Measurements from ENCODE around the gene ETS2.
A peak's percentile ranks its signal among the peaks of the same experiment; 100 is the strongest.
"Not testable (repeated sequence)": the region's sequence is repeated elsewhere in the genome, so short reads cannot be mapped to it uniquely, and the experiment has no call there.

Gene ETS2

GRCh38 chr21:38819051-38819718, 13.5 kb downstream of the ETS2 start:
- no peak for DNase-seq

DNA sequence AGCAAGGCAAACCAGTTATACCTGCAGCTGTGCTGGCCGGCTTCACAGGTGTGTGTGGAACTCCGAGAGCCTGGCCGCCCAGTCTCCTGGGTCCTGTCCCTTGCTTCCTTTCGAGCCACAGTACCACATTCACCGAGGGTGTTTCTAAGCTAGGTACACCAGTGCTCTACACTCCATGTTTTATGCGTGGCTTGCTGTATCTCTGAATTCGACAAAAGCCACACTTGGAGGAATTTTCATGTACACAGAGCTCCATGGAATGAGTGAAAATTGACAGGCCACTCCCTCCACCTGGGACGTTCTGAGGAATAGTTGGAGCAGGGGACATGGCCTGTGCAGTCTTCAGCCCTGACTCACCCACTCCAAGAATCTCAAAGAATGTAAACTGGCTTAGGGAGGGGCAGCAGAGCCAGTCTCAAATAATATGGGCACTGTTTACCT, 14.0 kb downstream of the ETS2 start:
- no peak for DNase-seq

- no peak for DNase-seq
Measured at GRCh38 chr21:38820471-38821239, 14.9 kb downstream of the ETS2 start.

DNA sequence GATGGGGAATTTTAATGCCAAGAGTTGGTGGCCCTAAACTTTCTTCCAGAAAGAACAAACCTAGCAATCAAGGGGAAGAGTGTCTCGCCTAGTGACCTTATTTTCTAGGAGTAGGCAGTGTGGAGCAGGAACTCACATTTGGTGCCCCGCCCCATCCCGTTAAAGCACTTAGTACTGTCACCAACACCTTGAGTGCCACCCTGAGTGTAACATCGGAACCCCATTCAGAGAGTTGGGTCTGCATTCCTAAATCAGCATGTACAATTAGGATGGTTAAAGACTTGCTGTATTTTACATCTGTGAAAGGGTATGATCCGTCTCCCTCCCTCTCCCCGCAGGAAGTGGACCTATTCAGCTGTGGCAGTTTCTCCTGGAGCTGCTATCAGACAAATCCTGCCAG, 15.5 kb downstream of the ETS2 start:
- DNase-seq = no peak

DNA sequence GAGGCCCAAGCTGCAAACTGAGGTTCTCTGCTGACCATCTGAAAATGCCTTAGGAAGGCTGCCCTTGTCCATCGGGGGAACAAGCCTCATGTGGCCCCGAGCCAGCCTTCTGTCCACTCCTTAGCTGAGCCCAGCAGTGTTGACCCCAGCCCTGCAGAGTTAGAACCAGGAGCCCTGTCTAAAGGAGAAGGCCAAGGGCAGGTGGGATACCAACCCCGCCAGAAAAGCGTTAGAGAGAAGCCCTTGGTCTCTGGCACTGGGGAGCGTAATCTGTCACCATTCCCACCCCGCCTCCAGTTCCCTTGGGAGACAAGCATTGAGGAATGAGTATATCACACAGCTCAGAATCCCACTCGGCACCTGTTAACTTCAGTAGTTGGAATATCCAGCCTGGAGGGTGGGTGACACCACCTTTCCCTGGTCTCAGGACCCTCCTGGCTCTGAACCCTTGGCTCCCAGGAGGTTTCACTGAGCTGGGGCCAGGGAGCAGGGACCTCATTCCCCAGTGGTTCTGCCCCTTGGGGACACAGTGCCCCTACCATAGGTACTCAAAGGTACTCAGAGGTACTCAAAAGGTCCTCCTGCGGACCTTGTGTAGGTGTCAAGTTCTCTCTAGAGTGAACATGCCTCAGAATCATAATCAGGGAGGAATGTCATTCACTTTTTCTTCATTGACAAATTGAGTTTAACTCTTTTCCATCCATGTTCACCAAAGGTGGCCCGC, 16.4 kb downstream of the ETS2 start:
- DNase-seq = no peak

DNA sequence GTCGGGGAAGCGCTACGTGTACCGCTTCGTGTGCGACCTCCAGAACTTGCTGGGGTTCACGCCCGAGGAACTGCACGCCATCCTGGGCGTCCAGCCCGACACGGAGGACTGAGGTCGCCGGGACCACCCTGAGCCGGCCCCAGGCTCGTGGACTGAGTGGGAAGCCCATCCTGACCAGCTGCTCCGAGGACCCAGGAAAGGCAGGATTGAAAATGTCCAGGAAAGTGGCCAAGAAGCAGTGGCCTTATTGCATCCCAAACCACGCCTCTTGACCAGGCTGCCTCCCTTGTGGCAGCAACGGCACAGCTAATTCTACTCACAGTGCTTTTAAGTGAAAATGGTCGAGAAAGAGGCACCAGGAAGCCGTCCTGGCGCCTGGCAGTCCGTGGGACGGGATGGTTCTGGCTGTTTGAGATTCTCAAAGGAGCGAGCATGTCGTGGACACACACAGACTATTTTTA, 17.1 kb downstream of the ETS2 start:
- no peak for DNase-seq

DNA sequence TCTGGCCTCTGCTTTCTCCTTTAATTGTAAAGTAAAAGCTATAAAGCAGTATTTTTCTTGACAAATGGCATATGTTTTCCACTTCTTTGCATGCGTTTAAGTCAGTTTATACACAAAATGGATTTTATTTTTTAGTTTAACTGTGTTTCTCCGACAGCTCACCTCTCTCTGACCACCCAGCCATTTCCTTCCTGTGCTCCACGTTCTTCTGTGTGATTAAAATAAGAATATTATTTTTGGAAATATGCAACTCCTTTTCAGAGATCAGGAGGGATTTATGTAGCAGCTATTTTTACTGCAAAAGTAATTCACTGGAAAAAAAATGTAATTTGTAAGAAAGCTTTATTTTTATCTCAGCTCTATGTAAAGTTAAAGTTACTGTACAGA, 18.0 kb downstream of the ETS2 start:
- no peak for DNase-seq

- no peak for DNase-seq
Measured at GRCh38 chr21:38824124-38824822, 18.5 kb downstream of the ETS2 start.

DNA sequence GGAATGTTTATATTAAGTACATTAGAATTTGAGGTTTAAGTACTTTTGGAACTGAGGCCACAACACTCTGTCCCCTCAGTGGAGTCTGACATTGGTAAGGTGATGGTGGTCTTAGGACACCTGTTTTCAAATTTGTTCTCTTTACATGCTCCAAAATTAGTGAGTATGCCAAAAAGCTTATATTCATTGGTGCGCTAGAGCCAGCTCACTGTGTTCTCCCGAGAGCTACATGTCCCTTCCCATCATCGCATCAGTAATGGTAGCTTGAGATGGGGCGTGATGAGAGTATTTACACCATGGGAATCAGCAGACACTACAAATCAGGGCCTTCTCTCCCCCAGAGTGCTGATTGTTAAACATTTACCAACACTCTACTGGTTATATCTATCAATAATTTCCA, 19.5 kb downstream of the ETS2 start:
- no peak for DNase-seq

- no peak for DNase-seq
Measured at GRCh38 chr21:38825921-38826320, 20.2 kb downstream of the ETS2 start.

- not testable (repeated sequence) for DNase-seq
Measured at GRCh38 chr21:38828111-38828510, 22.4 kb downstream of the ETS2 start.

DNA sequence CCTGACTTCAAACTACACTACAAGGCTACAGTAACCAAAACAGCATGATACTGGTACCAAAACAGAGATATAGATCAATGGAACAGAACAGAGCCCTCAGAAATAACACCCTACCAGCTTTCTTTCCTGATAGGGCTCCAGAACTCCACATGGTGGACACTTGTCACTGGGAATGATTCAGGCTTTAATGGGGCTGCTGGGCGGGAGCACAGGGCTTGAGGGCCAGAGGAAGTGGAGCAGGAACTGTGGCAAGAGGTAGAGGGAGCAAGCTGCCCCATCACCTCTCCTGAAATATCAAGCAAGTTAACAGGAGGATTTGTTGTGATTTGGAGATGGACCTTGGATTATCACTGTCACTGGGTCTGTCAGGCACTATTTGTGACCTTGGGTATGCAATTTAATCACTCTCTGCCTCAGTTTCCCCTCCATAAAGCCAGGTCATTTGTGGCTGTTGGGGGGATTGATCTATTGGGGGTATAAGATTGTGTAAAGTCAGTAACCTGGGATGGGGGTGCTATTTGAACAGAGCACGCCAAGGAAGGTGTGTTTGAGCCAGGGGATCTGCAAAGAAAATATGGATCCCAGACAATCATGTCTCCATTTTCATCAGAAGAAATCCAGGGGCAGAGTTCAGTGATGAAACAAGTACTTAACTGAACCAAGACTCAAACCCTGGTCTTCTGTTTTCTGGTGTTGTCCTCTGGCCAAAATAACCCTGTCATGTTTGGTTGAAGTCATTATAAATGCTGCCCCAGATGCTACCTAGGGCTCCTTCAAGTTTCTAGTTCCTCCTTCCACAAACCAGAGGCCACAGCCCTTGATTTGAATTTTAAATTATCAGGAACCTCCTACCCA, 25.2 kb downstream of the ETS2 start:
- DNase-seq = no peak

DNA sequence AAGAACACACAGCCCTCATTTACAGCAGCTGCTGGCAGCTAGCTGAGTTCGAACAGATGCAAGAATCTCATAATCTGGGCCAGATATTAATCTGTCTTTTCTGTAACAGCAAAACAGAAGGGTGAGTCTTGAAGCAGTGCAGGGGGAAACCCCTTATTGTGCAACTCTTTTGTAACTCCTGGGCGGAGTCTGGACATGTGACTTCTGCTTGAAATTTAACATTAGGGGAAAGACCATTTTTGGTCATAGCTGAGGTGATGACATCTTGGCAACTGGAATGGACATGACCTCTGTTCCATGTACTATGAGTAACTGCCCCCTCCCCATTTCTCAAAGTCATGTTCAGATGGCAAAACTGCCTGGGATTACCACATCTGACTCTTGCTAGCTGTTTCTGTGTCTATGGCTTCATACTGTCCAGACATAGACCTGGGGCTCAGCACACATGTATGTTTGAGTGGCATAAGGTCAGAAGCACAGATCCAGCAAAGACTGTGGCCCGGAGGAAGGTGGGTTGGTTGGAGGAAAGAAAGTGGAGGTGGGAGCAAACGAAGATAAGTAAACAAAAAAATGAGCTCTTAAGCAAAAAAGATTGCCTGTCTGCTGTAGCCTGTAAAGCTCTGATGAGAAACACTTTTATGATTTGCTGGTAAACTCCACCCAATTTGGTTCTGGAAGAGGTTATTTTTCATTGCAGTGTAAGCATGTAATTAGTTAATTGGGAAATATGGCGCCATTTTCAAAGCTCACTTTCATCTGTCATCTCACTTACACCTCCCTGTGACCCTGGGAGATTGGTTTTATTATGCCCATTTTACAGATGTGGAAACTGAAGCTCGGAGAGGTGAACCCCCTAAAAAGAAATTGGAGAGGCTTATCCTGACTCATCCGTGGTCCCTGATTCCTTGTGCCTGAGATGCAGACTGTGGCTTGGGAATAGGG, 26.1 kb downstream of the ETS2 start:
- peak; percentile 75 for DNase-seq

DNA sequence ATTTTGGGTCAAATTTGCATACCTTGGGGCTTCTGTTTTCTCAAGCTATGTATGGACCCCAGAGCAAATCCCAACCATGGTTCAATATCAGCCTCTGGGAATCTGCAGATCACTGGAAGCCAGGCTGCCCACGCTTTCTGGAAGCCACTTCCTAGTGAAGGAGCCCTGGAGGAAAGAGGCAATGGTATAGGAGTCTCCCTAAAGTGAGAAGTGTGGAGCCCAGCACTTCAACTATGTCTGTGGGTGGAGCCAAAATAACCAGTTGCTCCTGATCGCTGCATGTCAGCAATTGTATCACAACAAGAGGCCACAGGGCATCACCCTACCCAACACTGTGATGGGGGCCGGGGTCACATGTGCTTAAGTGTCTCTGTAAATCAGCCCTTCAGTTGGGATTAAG, 26.9 kb downstream of the ETS2 start:
- DNase-seq = no peak

GRCh38 chr21:38833117-38833516, 27.4 kb downstream of the ETS2 start:
- no peak for DNase-seq

DNA sequence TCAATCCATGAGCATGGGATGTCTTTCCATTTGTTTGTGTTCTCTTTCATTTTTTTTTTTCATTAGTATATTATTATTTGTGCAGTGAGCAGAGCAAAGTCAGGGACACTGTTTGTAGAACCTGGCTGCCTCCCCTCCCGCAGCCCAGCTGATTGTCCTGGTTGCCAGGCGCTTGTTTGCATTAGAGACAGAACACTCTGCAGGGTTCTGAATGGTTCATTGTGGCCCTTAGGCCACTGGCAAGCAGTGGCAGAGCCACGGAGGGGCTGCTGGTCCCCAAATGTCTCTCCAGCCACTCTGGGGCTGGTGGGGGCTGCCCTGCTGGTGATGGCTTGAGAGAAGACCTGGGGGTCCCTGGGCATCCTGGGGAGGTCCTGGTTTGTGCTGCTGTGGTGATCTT, 29.0 kb downstream of the ETS2 start:
- no peak for DNase-seq

DNA sequence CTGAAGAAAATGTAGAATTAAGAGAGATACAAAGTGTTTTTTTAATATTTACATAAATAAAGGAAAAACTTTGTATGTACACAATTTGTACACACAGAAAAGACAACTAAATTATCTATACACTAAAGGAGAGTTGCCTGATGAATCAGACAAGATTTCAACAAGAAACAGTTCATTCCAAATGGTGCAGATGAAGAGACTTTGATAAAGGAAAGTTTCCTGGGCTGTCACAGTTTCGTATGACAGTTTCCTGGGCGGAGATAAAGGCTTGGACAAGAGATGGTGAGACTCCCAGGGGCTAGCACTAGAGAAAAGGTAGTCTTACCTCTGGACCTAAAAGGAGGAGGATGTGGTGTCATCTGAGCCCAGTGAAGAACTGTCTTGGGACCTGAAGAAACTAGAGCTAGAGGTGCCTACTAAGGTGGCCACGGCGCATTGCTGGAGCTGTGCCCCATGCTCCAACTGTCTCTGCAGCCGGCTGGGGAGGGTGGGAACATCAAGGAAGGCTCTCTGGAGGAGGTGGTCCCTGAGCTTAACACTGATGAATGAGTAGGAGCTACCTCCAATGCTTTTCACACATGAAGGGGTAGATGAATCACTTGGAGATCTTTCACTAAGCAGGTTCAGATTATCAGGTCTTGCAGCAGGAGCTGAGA, 32.2 kb downstream of the ETS2 start:
- DNase-seq = no peak

DNA sequence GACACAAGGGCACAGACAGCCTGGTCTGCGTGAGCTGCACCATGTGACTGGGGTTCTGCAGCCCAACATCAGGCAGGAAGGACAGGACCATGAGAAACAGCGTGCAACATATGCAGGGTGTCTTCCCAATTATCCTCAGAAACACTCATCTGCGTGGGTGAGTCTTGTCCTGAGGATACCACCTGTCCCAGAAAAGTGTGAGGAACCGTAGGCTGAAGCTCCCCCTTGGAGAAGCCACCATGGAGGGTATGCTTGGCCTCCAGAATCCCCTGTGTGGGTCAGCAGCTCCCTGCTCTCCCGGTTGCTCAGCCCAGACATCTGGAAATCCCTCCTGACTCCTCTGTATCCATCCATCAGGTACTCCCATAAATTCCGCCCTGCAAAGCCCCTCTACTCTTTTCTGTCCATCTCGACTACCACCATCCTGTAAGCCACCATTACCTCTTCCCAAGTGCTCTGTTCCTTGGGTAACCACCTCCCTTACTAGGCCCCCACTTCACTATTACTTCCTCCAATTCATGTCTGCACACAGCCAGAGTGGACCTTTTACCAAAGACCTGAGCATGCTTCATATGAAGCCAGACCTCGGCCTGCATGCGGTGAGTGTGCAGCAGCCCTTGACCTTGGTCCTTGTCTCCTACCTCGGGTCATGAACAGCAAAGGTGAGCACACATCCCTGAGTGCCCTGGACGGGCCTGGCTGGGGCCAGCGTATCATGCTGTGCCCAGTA, 33.0 kb downstream of the ETS2 start:
- no peak for DNase-seq
